Tibial artery (tissue), 4 donors: ENCODE data around the gene ZNF865.

Experiments used
- DNase-seq, 2 donors: peaks; one replicate each; pipeline ENCODE4 v3.0.0-alpha.2; 2019
- H3K27ac ChIP-seq, 2 donors: fragments of 200-600 bp; sonication (generic) in 1 of 2; 1 replicate in 1 of 2; 2 replicates in 1 of 2; pipeline ENCODE4 v1.5.1; 2018 to 2019; ENCODE audit warnings: mild to moderate bottlenecking in 1 of 2
- H3K27me3 ChIP-seq, 2 donors: fragments of 200-600 bp; sonication (generic) in 1 of 2; one replicate each; pipeline versions ENCODE4 v1.5.1 to v1.6.0; 2016 to 2019
- H3K36me3 ChIP-seq, 3 donors: fragments of 200-600 bp; sonication (generic) in 2 of 3; one replicate each; pipeline ENCODE4 v1.5.1; 2016 to 2019; ENCODE audit warnings: mild to moderate bottlenecking in 2 of 3
- H3K4me1 ChIP-seq, 4 donors: fragments of 200-600 bp; sonication (generic) in 2 of 4; 1 replicate in 3 of 4; 2 replicates in 1 of 4; pipeline ENCODE4 v1.5.1; 2016 to 2019
- H3K4me3 ChIP-seq, 2 donors: fragments of 200-600 bp; sonication (generic) in 1 of 2; 1 replicate in 1 of 2; 2 replicates in 1 of 2; pipeline ENCODE4 v1.5.1; 2018 to 2019; ENCODE audit warnings: mild to moderate bottlenecking in 2 of 2
- H3K9me3 ChIP-seq, 3 donors: fragments of 200-600 bp; sonication (generic) in 1 of 3; one replicate each; pipeline ENCODE4 v1.5.1; 2016 to 2019
- CTCF ChIP-seq, 2 experiments: fragments of 200-600 bp in 1 of 2; fragments of 450-650 bp in 1 of 2; IDR thresholded peaks; one replicate each; pipeline ENCODE4 v1.5.1; 2017 to 2019; ENCODE audit warnings: antibody characterized with exemption in 2 of 2, mild to moderate bottlenecking in 1 of 2, moderate library complexity in 1 of 2
- intact Hi-C: fragments of 100-400 bp; cut with DNase I; formaldehyde crosslinking; loops from one replicate; pipeline ENCODE4 v1.15.0; 2023; ENCODE audit warnings: low total_unique reads

ZNF865 gene

GRCh38 chr19:55654323-55654867 is 48.9 kb downstream of the ZNF865 start:
- Histone ChIP-seq H3K36me3 (peaks cover 0 to 23% (median 4%) of the 10 kb centered on the region in 3 donors), H3K9me3 (no peaks in the 10 kb centered on the region), H3K4me3 (peak overlapping the region; percentile 73 to 96), H3K4me1 (peaks cover 0 to 50% (median 48%) of the 10 kb centered on the region in 4 donors), H3K27ac (peak overlapping the region; percentile 93 to 99), H3K27me3 (no peaks in the 10 kb centered on the region)
- peak; percentile 100 for DNase-seq
- intact Hi-C loops: no loop called here
- no peak for TF ChIP-seq CTCF (IDR thresholded peaks at IDR 0.05)

GRCh38 chr19:55654868-55655647 is 49.6 kb downstream of the ZNF865 start, which contains the start of gene U2AF2:
U2AF2 (plus strand) TSS chr19:55655035; CDS start chr19:55655105, 70 bp downstream.
- intact Hi-C loops: no loop called here
- DNase-seq: peak; percentile 93 to 97
- peaks cover 0 to 30% (median 10%) of the 10 kb centered on the region in 3 donors for H3K36me3 ChIP-seq

GRCh38 chr19:55655648-55656040 is 50.2 kb downstream of the ZNF865 start:
- no peaks in the 10 kb centered on the region for H3K9me3 ChIP-seq
- H3K27me3 ChIP-seq: no peaks in the 10 kb centered on the region
- H3K4me3 ChIP-seq: peak overlapping the region; percentile 73 to 96
- no peak for TF ChIP-seq CTCF (IDR thresholded peaks at IDR 0.05)
- peaks cover 1 to 36% (median 16%) of the 10 kb centered on the region in 3 donors for H3K36me3 ChIP-seq
- peaks cover 0 to 55% (median 55%) of the 10 kb centered on the region in 4 donors for H3K4me1 ChIP-seq
- peak overlapping the region; percentile 93 to 99 for H3K27ac ChIP-seq
- intact Hi-C loops: no loop called here
- DNase-seq: no peak

More at GRCh38 chr19:55654868-55655647, 49.6 kb downstream of the ZNF865 start, which contains the start of gene U2AF2:
- H3K27ac ChIP-seq: peak within 1 kb of the TSS; percentile 93 to 99
- no peaks in the 10 kb centered on the region for H3K9me3 ChIP-seq
- peaks cover 0 to 53% (median 53%) of the 10 kb centered on the region in 4 donors for H3K4me1 ChIP-seq
- H3K27me3 ChIP-seq: no peaks in the 10 kb centered on the region
- peak in 1 of 2 experiments; percentile 10 for TF ChIP-seq CTCF (IDR thresholded peaks at IDR 0.05)
- peak within 1 kb of the TSS; percentile 73 to 96 for H3K4me3 ChIP-seq

- Histone ChIP-seq H3K36me3 (peaks cover 10 to 40% (median 25%) of the 10 kb centered on the region in 3 donors), H3K4me1 (peaks cover 0 to 55% (median 55%) of the 10 kb centered on the region in 4 donors), H3K4me3 (peak overlapping the region; percentile 73 to 96), H3K9me3 (no peaks in the 10 kb centered on the region), H3K27me3 (no peaks in the 10 kb centered on the region), H3K27ac (no peak overlapping the region)
- intact Hi-C loops: no loop called here
- no peak for TF ChIP-seq CTCF (IDR thresholded peaks at IDR 0.05)
- no peak for DNase-seq
These were observed 51.1 kb downstream of the ZNF865 start for GRCh38 chr19:55656552-55656951.

GRCh38 chr19:55656988-55657747 is 51.7 kb downstream of the ZNF865 start:
- no peak for TF ChIP-seq CTCF (IDR thresholded peaks at IDR 0.05)
- peaks cover 16 to 46% (median 31%) of the 10 kb centered on the region in 3 donors for H3K36me3 ChIP-seq
- H3K4me3 ChIP-seq: peak overlapping the region; percentile 73 to 96
- intact Hi-C loops: no loop called here
- H3K9me3 ChIP-seq: no peaks in the 10 kb centered on the region
- no peak overlapping the region for H3K27ac ChIP-seq
- peaks cover 0 to 55% (median 55%) of the 10 kb centered on the region in 4 donors for H3K4me1 ChIP-seq
- no peak for DNase-seq
- H3K27me3 ChIP-seq: no peaks in the 10 kb centered on the region
